ENCODE data around the gene CACFD1. TPM values are rescaled to one million over a fixed set of nuclear protein-coding genes. Genes with fewer than 3 reads are reported as not detected.
A peak's percentile ranks its signal among the peaks of the same experiment; 100 is the strongest.

CACFD1 gene
- total RNA-seq, 1 experiment from 2014 or later, result 0.37 TPM

DNA sequence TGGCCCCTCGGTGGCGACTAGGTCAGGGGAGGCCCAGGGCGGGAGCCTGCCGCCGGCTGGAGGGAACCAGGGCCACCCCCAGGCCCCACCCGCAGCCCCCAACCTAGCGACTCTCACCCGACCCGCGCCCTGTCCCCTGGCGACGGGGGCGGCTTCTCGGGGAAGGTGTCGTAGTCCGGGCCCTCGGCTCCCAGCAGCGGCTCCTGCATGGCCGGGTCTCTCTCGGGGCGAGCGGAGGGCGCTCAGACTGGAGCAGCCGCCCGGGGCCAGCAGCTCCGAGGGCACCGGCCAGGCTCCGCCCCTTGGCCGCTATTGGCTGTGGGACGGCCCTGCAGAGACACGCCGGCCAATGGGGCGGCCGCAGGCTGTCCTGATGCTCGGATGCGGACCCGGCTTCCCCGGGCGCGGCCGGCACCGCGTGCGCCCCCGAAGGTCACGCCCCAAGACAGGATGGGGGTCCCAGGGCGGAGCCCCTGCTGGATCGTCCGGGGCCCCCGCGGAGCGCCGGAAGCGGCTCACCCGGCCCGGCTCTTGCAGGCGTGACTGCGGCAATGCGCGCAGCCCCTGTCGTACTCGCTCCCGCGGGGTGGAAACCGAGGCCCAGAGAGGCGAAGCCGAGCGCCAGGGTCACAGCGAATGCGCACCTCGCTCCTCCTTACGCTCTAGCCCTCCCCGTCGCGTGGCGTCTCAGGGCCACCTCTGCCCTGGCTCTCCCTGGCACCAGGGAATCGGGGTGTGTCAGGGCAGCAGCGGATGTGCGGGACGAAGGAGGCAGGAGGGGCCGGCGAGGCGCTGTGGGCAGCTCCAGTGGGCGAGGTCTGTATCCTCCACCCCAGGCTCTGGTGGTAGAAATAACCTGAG, 19.3 kb downstream of the CACFD1 start, which contains the start of gene SLC2A6:
SLC2A6 (minus strand) TSS at position 249 of the 861 bp plus-strand sequence; CDS start at position 209, 40 bp downstream.
- peak; percentile 47 for DNase-seq (ENCODE audit: low read depth)

DNA sequence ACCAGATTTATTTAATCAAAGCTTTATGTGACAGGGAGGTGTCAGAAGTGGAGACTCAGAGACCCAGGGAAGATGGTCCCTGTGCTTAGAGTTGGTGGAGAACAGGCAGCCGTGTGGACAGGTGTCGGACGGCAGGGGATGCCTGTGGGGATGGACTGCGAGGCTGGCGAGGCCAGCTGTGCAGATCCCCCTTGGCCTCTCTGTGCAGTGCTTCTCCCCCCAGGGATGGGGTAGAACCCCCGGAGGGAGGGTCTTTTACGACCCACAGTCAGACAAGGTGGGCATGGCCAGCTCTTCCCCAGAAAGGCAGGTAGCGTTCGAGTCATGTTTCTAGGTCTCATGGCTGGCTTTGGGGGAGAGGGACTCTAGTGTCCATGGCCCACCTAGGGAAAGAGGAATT, 23.8 kb downstream of the CACFD1 start:
- no peak for DNase-seq (ENCODE audit: low read depth)

DNA sequence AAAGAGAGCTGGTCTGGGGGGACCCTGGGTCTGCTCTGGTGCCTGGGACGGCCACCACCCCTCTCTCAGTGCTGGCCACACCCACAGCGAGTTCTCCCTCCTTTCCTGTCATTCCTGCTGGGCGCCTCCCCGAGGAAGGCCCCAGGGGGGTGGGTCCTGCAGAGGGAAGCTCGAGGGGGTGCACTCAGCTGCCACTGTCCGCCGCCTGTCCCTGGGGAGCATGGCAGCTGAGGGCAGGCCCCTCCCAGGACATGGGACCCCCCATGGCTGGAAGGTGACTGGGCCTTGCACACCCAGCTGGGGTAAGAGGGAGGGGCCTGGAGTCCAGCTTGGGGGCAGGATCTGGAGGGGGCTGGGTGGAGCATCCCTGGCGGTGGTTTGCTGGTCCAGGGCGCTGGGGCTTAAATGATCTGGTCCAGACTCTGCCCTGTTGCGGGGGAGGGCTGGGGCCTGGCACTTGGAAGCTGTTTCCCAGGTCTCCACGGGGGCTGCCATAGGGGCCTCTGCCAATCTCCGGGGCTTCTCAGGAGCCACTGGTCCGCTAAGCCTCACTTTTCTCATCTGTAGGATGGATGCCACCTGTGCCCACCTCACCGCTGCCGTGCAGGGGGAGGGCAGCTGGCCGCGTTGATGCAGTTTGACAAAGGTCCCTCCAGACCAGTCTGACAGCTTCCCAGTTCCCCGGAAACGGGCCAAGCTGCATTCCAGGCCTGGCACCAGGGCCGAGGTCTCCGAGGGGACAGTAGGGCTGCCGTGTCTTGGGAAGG, 25.1 kb downstream of the CACFD1 start:
- no peak for DNase-seq (ENCODE audit: low read depth)

DNA sequence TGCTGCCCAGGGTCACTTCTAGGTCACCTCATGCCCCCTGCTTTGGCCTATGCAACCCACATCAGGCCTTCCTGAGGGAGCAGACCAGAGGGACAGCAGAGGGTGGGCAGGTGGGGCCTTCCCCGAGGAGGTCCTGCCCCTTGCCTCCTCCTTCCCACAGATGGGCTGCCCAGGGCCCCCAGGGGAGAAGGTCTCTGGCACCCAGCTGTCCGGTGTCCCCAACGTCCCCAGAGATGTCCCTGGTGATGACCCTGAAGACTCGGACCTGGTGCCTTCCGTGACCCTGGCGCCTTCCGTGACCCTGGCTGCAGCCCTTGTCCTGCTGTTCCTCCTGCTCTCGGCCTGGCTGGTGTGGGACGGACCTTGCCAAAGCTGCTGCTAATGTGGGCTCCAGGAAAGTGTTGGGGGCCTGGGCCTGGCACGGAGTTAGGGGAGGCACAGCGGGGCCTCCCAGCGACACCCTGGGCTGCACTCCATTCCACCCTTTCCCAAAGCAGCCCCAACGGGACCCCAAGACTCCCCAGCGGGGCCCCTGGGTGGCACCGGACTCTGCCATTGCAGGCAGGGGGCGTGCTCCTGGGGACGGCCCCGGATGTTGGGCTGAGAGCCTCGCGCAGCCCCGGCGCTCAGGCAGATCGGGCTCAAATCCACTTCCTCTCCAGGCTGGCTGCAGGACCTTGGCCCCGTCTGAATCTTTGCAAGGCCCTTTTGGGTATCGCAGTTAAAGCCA, 25.9 kb downstream of the CACFD1 start:
- DNase-seq (ENCODE audit: low read depth), result no peak

DNA sequence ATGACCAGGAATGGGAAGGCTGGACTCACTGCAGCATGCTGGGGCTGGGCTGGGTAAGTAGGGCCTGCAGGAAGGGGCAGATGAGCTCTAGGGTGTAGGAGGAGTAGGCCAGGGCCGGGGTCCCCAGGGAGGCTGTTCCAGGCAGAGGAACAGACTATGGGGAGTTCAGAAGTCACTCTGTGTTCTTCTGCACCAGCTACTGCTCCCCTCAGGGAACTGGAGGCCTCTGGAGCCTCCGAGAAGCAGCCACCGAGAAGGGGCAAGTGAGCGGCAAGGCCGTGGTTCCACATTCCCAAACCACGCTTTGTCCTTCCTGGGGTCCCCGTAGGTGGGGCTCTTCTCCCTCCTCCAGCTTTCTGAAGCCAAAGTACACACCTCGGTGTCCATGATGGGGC, 27.6 kb downstream of the CACFD1 start:
- no peak for DNase-seq (ENCODE audit: low read depth)

DNA sequence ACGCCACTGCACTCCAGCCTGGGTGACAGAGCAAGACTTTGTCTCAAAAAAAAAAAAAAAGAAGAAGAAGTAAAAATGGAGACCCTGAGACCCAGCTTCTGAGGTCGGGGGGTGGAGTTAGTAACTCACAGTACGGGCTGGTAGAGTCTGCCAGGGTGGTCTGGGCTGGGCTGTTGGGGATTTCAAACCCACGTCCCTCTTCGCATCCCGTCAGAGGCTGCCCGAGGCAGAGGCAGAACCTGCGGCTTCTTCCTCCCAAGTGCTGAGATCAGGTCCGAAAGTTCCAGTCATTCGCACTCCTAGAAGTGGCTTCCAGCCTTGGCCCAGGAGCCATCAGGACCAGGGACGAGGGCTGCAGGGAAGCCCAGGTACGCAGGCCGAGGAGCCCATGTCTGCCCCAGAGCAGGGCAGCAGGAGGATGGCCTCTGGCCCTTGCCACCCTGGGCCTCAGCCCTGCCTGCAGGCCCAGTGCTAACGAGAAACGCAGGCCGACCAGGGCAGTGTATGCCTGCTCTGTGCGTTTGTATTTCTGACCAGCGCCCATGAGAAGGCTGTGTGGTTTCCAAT, 29.0 kb downstream of the CACFD1 start:
- DNase-seq (ENCODE audit: low read depth), result no peak

DNA sequence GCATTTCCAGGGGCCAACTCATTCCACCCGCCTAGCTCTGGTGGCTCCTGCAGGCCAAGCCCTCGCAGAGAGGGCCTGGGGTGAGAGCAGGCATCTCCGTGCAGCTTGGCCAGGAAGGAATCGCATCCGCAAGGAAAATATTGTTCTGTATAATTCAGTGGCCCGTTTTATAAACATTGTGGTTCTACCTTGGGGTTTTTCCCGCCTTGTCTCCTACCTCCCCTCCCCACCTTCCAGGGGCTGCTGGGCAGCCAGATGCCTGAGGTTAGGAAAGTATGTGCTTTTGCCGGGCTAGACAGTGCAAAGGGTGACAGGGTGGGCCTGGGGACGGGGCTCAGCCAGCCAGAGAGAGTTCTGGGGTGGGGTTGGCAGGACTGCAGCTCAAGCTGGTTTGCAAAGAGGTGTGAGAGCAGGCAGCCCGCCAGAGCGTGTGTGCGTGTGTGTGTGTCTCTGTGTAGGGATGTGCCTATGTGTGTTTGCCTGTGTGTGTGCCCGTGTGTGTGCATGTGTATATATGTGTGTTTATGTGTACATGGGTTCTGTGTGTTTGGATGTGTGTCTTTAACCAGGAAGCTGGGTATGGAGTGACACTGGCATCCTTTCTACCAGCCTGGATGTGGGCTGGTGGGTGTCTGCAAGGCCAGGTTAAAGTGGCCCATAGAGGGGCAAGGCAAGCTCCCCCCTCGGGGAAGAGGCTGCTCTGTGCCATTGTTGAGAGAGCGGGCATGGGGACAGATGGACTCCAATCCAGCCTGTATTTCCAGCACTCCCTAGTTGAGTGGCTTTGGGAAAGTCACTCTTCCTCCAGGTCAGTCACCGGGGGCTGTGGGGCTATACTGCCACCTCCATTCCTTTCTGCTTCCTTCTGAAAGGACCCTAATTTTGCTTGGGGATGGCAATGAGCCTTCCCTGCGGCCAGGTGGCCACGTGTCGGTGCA, 29.7 kb downstream of the CACFD1 start:
- DNase-seq (ENCODE audit: low read depth), result no peak

DNA sequence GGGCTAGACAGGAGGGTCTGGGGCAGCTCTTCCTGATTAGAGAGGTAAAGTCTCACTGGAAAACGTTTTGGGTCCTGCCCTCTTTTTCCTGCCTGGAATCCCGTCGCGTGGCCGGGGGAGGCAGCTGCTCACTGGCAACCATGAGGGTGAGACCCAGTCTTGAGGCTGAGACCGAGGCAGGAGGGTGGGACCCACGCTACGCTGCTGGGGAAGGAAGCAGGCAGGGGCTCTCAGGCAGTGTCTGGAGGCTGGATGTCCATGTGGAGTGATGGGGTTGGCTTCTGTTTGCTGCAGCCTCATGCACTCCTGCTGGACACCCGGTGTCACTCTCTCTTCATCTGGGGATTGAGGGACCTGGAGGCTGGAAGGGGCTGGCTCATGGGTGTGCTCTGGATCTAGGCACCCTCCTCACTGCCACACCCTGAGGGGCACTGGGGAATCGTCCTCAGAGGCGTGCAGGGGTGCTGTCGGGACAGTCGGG, 30.5 kb downstream of the CACFD1 start:
- DNase-seq (ENCODE audit: low read depth), result no peak

DNA sequence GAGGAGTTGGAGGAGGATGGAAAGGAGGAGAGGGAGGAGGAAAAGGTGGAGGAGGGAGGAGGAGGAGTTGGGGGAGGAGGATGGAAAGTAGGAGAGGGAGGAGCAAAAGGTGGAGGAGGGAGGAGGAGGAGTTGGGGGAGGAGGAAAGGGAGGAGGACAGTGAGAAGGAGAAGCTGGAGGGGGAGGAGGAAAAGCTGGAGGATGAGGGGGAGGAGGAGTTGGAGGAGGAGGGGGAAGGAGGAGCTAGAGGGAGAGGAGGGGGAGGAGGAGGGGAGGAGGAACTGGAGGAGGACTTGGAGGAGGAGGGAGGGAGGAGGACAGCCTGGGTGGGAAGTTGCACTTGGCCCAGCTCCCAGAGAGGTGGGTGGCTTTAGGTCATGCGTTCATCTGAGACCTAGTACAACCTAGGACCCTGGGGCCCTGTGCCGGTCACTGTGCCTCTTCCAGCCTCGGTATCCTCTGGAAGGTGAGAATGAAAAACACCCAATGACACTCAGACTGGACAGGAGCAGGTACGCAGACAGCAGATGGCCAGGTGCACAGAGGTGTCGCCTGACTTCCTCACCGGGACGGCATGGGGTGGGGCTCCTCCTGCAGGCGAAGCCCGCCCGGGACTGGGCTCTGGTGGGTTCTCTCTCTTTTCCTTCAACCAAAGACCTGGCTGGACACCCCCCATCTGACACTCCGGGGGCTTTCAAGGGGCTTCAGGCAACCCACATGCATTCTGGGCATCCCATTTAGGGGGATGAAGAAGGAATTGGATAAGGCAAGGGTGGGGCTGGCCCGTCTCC, 31.3 kb downstream of the CACFD1 start:
- DNase-seq (ENCODE audit: low read depth), result no peak

DNA sequence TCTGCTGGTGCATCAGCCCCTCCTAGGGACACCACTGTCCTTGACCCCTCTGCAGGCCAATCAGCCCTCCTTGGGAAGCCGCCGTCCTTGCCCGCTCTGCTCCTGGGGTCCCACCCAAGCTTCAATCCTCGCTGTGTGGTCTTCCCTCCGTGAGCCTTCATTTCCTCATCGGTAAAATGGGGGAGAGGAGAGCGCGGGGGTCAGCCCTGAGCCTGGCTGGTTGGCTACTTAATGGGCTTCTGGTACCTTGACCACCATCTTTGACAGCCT, 31.8 kb downstream of the CACFD1 start:
- DNase-seq (ENCODE audit: low read depth), result no peak

DNA sequence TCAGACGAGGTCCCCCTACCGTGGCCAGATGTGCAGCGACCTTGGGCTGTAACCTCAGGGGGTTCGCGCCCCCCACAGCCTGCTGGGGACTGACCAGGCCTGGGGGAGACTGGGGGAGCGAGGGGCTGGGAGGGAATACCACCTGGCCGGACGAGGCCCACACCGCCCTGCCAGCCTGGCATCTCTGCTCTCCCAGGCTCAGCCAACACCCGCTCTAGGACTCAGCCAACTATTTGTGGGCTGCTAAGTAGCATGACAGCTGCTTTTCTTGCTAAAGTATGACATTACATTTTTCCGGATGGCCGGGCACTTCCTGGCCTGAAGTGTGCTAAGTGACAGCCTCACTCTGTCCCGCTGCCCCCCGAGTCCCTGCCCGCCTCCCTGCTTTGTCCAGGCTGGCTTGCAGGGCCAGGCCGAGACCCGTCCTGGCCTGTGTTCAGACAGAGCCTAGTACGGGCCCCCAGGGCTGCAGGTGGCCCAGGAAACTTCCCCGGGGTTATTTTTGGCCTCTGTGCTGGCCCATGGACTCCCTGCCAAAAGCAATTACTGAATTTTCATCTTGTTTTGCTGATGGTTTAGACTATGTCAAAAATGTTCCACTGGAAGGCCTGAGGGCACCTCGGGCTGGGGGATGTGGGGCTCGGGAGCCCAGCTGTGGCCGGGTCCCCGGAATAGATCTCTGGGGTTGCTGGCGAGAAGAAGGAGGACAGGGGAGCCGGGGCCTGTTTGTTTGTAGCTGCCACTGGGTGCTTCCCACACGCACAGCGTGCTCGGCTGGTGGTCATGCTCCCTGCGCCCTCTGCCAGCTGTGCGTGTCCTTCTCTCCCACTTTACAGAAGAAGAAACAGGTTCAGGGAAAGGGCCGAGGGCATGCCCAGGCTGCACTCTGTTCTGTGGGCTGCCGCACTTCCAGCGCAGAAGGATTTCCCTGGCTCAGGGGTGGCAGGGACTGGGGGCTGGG, 32.6 kb downstream of the CACFD1 start:
- DNase-seq (ENCODE audit: low read depth), result no peak

DNA sequence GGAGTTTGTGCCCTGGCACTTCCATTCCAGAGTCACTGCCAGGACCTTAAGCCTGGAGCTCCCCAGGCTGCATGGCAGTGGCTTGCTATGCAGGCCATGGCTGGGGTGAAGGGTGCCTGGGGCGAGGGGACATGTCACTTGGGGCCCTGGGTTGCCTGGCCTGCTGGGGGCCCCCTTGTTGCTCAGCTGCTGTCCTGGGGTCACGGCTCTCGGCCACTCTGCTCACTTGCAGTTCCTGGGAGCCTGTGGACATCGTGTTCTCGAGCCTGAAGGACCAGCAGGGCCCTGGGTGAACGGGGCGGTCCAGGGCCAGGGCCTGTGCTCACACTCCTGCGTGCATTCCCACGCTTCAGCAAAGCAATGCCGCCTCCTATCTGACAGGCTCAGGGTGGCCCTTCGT, 33.6 kb downstream of the CACFD1 start:
- DNase-seq (ENCODE audit: low read depth), result no peak

DNA sequence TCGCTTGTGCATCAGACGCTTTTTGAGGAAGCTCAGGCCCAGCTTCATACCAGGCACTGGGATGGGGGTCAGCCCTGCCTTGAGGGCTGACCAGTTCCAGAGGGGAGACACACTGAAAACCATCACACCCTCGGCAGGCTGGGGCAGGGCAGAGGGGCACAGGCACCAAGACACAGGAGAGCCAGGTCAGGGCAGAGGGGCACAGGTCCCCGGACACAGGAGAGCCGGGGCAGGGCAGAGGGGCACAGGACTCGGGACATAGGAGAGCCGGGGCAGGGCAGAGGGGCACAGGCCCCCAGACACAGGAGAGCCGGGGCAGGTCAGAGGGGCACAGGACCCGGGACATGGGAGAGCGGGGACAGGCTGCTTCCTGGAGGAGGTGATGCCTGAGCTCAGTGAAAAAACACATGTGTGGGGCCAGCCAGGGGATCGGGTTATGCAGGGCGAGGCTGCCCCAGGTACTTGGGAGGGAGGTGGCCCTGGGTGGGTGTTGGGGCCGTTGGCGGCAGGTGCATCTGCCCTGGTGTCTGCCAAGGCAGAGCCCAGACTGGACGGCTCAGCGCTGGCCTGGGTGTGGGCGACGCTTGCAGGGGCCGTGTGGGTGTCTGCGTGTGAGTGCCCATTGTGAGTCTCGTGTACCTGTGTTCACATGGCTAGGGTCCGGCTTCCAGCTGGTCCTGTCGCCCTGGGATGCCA, 34.2 kb downstream of the CACFD1 start:
- no peak for DNase-seq (ENCODE audit: low read depth)

DNA sequence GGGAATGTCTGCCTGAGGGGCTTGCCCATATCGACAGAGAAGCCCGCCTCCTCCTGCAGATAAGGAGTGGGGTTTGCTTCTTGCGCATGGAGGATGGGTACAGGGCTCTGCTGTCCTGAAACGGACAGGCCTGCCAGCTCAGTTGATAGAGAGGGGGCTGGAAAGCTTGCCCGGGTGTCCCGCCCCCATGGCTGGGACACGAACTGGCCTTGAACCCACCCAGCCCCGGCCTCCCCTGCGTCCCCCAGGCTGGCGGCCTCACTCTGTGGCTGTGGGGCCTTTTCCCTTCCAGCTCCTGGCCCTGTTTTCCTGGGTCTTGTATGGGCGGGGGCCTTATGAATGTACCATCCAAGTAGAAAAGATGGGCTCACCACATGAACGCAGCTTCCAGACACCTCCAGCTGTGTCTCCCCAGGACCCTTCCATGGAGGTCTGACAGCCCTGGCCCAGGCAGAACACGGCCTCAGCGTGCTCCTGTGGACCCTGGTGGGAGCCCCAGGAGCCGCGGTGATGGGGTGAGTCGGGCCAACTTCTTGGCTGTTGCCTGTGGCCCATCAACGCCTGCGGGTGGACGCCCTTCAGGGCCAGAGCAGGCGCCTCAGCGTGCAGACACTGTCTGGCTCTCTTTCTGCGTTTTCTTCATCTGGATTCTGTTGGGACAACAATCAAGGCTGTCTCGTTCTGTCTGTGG, 35.0 kb downstream of the CACFD1 start:
- DNase-seq (ENCODE audit: low read depth), result no peak

DNA sequence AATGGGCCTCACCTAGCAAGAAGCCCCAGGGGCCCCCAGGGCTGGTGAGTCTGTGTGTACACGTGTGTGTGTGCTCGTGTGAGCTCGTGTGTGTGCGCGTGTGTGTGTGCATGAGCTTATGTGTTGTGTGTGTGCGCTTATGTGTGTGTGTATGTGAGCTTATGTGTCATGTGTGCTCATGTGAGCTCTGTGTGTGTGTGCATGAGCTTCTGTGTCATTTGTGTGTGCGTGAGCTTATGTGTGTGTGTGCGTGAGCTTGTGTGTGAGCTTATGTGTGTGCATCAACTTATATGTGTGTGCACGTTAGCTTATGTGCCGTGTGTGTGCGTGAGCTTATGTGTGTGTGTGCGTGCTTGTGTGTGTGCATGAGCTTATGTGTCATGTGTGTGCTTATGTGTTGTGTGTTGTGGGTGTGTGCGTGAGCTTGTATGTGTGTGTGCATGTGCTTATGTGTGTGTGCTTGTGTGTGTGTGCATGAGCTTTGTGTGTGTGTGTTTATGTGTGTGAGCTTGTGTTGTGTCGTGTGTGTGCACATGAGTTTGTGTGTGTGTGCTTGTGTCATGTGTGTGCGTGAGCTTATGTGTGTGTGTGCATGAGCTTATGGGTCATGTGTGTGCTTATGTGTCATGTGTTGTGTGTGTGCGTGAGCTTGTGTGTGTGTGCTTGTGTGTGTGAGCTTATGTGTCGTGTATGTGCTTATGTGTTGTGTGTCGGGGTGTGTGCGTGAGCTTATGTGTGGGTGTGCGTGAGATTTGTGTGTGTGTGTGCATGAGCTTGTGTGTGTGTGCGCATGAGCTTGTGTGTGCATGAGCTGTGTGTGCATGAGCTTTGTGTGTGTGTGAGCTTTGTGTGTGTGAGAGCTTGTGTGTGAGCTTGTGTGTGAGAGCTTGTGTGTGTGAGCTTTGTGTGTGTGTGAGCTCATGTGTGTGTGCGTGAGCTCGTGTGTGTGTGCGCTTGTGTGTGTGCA, 35.8 kb downstream of the CACFD1 start:
- DNase-seq (ENCODE audit: low read depth), result no peak
